Natural killer cell (primary cell): ENCODE measurements around the gene ARID1B. TPM values are rescaled to one million over a fixed set of nuclear protein-coding genes. Genes with fewer than 3 reads are reported as not detected.

ENCODE experiments used
- ATAC-seq, 3 donors: fragments of 150-1000 bp in 2 of 3; fragments of 200-7000 bp in 1 of 3; cut with Tn5 transposase; 1 replicate in 1 of 3; 2 replicates in 2 of 3; pipeline ENCODE4 v1.10.0; 2021; ENCODE audit warnings: mild to moderate bottlenecking in 2 of 3, moderate library complexity in 2 of 3
- DNase-seq, 2 donors: peaks; one replicate each; pipeline versions ENCODE4 v3.0.0 to v3.0.0-alpha.2; 2013 to 2021; ENCODE audit warnings: mixed read lengths in 1 of 2
- H3K27ac ChIP-seq: one replicate; pipeline ENCODE4 v1.5.1; 2013; ENCODE audit warnings: mild to moderate bottlenecking, low read length
- H3K27me3 ChIP-seq: one replicate; pipeline ENCODE4 v1.6.1; 2013; ENCODE audit warnings: low read length; ENCODE audit not compliant: control insufficient read depth, insufficient read depth
- H3K36me3 ChIP-seq: one replicate; pipeline ENCODE4 v1.6.1; 2013; ENCODE audit warnings: low read length; ENCODE audit not compliant: control insufficient read depth, insufficient read depth
- H3K4me1 ChIP-seq: one replicate; pipeline ENCODE4 v1.6.1; 2013; ENCODE audit warnings: low read length; ENCODE audit not compliant: control insufficient read depth, insufficient read depth
- H3K4me3 ChIP-seq: one replicate; pipeline ENCODE4 v1.5.1; 2013; ENCODE audit warnings: low read length
- H3K9me3 ChIP-seq: one replicate; pipeline ENCODE4 v1.6.1; 2013; ENCODE audit warnings: low read length; ENCODE audit not compliant: control insufficient read depth, insufficient read depth
- H3K27ac Mint-ChIP-seq, 2 donors: one replicate each; pipeline ENCODE4 v1.8.0; 2022; ENCODE audit warnings: mild to moderate bottlenecking in 2 of 2, mixed read lengths in 2 of 2, moderate library complexity in 1 of 2
- H3K27me3 Mint-ChIP-seq, 2 donors: one replicate each; pipeline ENCODE4 v1.8.0; 2022; ENCODE audit warnings: low read depth in 2 of 2, mixed read lengths in 2 of 2
- H3K36me3 Mint-ChIP-seq: one replicate; pipeline ENCODE4 v1.8.0; 2022; ENCODE audit warnings: mixed read lengths
- H3K4me1 Mint-ChIP-seq, 2 donors: one replicate each; pipeline ENCODE4 v1.8.0; 2022; ENCODE audit warnings: mixed read lengths in 2 of 2
- H3K4me3 Mint-ChIP-seq: one replicate; pipeline ENCODE4 v1.8.0; 2022; ENCODE audit warnings: mild to moderate bottlenecking, moderate library complexity, mixed read lengths
- H3K9me3 Mint-ChIP-seq, 2 donors: one replicate each; pipeline ENCODE4 v1.8.0; 2022; ENCODE audit warnings: mixed read lengths in 2 of 2
- WGBS: methylation state at CpG from one replicate; pipeline ENCODE4 v1.1.7; 2013; ENCODE audit warnings: missing lambda C conversion rate; ENCODE audit not compliant: insufficient coverage; 5-methylcytosine and 5-hydroxymethylcytosine counted together
- intact Hi-C: fragments of 100-400 bp; cut with micrococcal nuclease; formaldehyde crosslinking; loops from one replicate; pipeline ENCODE4 v1.14.2; 2022
- total RNA-seq, 4 donors: library from RNA; stranded (reverse); fragments of 120-200 nt in 1 of 4; gene quantifications; one replicate each; pipeline versions ENCODE4 v1.2.3 to v1.2.4, GENCODE V29; 2013 to 2022
- TF ChIP-seq, protein P1 (sequence below): fragments of 200-600 bp; IDR thresholded peaks from one replicate; pipeline ENCODE4 v1.8.0; 2022; ENCODE audit warnings: antibody characterized with exemption

The ARID1B gene
- total RNA-seq, 3 donors from 2014 or later (not counting 1 experiment from before 2014, with no cell fraction given), result 180 to 201 (median 189) TPM

DNA sequence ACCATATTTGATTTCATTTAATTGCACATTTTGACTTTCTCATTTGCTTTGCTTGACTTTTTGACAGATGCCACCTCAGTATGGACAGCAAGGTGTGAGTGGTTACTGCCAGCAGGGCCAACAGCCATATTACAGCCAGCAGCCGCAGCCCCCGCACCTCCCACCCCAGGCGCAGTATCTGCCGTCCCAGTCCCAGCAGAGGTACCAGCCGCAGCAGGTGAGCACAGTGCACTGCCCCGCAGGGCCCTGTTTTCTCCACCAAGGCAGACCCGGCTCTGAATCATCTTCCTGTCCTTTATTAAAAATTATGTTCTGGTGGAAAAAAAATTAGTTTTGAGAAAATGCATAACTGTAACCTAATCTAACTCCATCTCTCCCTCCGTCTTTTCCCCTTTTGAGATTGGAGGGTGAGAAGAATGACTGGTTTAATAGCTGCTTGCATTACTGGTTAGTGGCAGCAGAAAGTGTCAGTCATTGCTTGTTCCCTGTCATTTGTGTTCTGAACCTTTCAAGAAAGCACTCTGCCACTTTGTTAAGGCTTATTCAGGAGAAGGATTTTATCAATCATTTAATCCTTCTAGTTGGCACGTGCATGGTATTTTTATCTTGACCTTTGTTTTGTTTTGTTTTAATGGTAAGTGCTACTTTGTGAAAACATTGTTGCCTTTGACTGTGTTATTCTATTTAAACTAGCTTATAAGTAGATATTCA lies 124.3 kb downstream of the ARID1B start:
- no peak overlapping the region for H3K27ac ChIP-seq
- peaks cover 11% of the 10 kb centered on the region for H3K4me1 ChIP-seq
- intact Hi-C loops, result no loop called here
- Mint-ChIP-seq H3K4me1 (peaks cover 57 to 60% of the 10 kb centered on the region in 2 donors), H3K4me3 (no peak overlapping the region), H3K27me3 (no peaks in the 10 kb centered on the region), H3K27ac (peak overlapping the region; percentile 37 to 55), H3K9me3 (no peaks in the 10 kb centered on the region), H3K36me3 (no peaks in the 10 kb centered on the region)
- H3K36me3 ChIP-seq, result peaks cover 3% of the 10 kb centered on the region
- no peaks in the 10 kb centered on the region for H3K27me3 ChIP-seq
- ATAC-seq (no peak), DNase-seq (no peak)
- TF ChIP-seq, protein P1, sequence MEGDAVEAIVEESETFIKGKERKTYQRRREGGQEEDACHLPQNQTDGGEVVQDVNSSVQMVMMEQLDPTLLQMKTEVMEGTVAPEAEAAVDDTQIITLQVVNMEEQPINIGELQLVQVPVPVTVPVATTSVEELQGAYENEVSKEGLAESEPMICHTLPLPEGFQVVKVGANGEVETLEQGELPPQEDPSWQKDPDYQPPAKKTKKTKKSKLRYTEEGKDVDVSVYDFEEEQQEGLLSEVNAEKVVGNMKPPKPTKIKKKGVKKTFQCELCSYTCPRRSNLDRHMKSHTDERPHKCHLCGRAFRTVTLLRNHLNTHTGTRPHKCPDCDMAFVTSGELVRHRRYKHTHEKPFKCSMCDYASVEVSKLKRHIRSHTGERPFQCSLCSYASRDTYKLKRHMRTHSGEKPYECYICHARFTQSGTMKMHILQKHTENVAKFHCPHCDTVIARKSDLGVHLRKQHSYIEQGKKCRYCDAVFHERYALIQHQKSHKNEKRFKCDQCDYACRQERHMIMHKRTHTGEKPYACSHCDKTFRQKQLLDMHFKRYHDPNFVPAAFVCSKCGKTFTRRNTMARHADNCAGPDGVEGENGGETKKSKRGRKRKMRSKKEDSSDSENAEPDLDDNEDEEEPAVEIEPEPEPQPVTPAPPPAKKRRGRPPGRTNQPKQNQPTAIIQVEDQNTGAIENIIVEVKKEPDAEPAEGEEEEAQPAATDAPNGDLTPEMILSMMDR, result no peak
- no peaks in the 10 kb centered on the region for H3K9me3 ChIP-seq
- over 99% methylated on average over 6 of the region's 9 CpGs for WGBS
- no peak overlapping the region for H3K4me3 ChIP-seq

- Histone ChIP-seq H3K27me3 (no peaks in the 10 kb centered on the region), H3K9me3 (no peaks in the 10 kb centered on the region), H3K4me3 (no peak overlapping the region), H3K27ac (no peak overlapping the region), H3K4me1 (peaks cover 11% of the 10 kb centered on the region), H3K36me3 (peaks cover 3% of the 10 kb centered on the region)
- no peak overlapping the region for H3K27ac Mint-ChIP-seq
- DNase-seq, result no peak
- no peak overlapping the region for H3K4me3 Mint-ChIP-seq
- no peaks in the 10 kb centered on the region for H3K36me3 Mint-ChIP-seq
- no peaks in the 10 kb centered on the region for H3K9me3 Mint-ChIP-seq
- no peaks in the 10 kb centered on the region for H3K27me3 Mint-ChIP-seq
- TF ChIP-seq, protein P1, result no peak
- peaks cover 61 to 69% of the 10 kb centered on the region in 2 donors for H3K4me1 Mint-ChIP-seq
- WGBS, result 80% methylated on average over 1 of the region's 1 CpG
- no peak for ATAC-seq
- intact Hi-C loops, result no loop called here
Observed at GRCh38 chr6:156902782-156903181, 125.6 kb downstream of the ARID1B start.

DNA sequence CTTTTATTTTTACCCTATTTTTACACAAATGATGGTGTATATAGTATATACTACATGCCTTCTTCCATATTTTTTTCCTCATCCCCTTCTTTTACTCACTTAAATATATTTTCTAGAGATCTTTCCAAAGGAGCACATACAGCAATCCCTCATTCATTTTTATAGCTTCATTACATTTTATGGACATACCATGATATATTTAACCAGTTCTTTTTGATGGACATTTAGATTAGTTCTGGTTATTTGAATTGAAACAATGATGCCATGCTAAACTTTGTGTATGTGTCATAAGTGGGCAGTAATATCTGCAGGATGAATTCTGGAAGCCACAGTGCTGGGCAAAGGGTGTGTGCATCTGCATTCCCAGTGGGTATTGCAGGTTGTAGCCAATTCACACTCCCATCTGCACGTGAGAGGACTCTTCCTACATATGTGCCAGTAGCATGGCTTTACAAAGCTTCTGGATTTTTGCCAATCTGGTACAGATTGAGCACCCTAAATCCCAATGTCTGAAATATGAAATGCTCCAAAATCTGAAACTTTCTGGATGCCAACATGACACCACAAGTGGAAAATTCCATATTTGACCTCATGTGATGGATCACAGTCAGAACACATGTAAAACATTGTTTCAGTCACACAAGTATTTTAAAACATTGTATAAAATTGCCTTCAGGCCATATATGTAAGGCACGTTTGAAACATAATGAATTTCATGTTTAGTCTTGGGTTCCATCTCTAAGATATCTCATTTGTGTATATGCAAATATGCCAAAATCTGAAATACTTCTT lies 127.2 kb downstream of the ARID1B start:
- peaks cover 3% of the 10 kb centered on the region for H3K36me3 ChIP-seq
- peak overlapping the region in 1 of 2 donors; percentile 37 for H3K27ac Mint-ChIP-seq
- H3K27me3 Mint-ChIP-seq, result no peaks in the 10 kb centered on the region
- H3K9me3 ChIP-seq, result no peaks in the 10 kb centered on the region
- WGBS, result 100% methylated on average over 1 of the region's 2 CpGs
- no peaks in the 10 kb centered on the region for H3K36me3 Mint-ChIP-seq
- TF ChIP-seq, protein P1, result no peak
- ATAC-seq (no peak), DNase-seq (no peak)
- no peaks in the 10 kb centered on the region for H3K27me3 ChIP-seq
- peaks cover 46 to 54% of the 10 kb centered on the region in 2 donors for H3K4me1 Mint-ChIP-seq
- H3K4me1 ChIP-seq, result peaks cover 2% of the 10 kb centered on the region
- H3K4me3 ChIP-seq, result no peak overlapping the region
- H3K27ac ChIP-seq, result no peak overlapping the region
- intact Hi-C loops, result no loop called here
- no peaks in the 10 kb centered on the region for H3K9me3 Mint-ChIP-seq
- H3K4me3 Mint-ChIP-seq, result no peak overlapping the region
